Fibroblast of villous mesenchyme (primary cell): ENCODE data around the gene ERFE. TPM values are rescaled to one million over a fixed set of nuclear protein-coding genes. Genes with fewer than 3 reads are reported as not detected.

Experiments used
- DNase-seq: peaks from one replicate; pipeline ENCODE4 v3.0.0-alpha.2; 2010; ENCODE audit warnings: low read depth
- H3K4me3 ChIP-seq: 2 replicates; pipeline ENCODE4 v1.5.1; 2011; ENCODE audit warnings: low read depth, mild to moderate bottlenecking, low read length
- CTCF ChIP-seq: IDR thresholded peaks from 2 replicates; pipeline ENCODE4 v1.5.1; 2012; ENCODE audit warnings: low read depth, mild to moderate bottlenecking, low read length; ENCODE audit not compliant: insufficient read depth
- total RNA-seq: library from RNA; depleted of rRNA; stranded (reverse); fragments of >200 nt; gene quantifications from 2 replicates; pipeline ENCODE4 v1.2.3, GENCODE V29; 2012

The ERFE gene
- total RNA-seq, 1 donor = 0.86 TPM

- no peak for TF ChIP-seq CTCF
- no peak overlapping the region for H3K4me3 ChIP-seq
- DNase-seq = no peak
These were observed 11.8 kb upstream of the ERFE start for GRCh38 chr2:238146884-238147544.

GRCh38 chr2:238148981-238149380 lies 9.8 kb upstream of the ERFE start:
- no peak for TF ChIP-seq CTCF
- DNase-seq = no peak
- no peak overlapping the region for H3K4me3 ChIP-seq

GRCh38 chr2:238149841-238150572 lies 8.8 kb upstream of the ERFE start:
- TF ChIP-seq CTCF = no peak
- H3K4me3 ChIP-seq = no peak overlapping the region
- no peak for DNase-seq

- DNase-seq = no peak
- H3K4me3 ChIP-seq = no peak overlapping the region
- no peak for TF ChIP-seq CTCF
These were observed 8.1 kb upstream of the ERFE start for GRCh38 chr2:238150686-238151085.

- H3K4me3 ChIP-seq = no peak overlapping the region
- no peak for DNase-seq
- no peak for TF ChIP-seq CTCF
These were observed 7.6 kb upstream of the ERFE start for GRCh38 chr2:238151205-238151604.

GRCh38 chr2:238151628-238152235 lies 7.0 kb upstream of the ERFE start:
- no peak for TF ChIP-seq CTCF
- no peak for DNase-seq
- no peak overlapping the region for H3K4me3 ChIP-seq
